ENCODE results near the gene NPAS2. TPM values are rescaled to one million over a fixed set of nuclear protein-coding genes. Genes with fewer than 3 reads are reported as not detected.

Gene NPAS2
- total RNA-seq, 1 donor = 8.7 TPM

- H3K9me3 ChIP-seq (ENCODE audit: low read depth, low read length) = no peaks in the 10 kb centered on the region
- H3K27me3 ChIP-seq (ENCODE audit: insufficient read depth, low read length) = no peaks in the 10 kb centered on the region
- peak; percentile 43 for DNase-seq (ENCODE audit: insufficient read length, low spot score, missing footprints)
- H3K79me2 ChIP-seq (ENCODE audit: insufficient read depth, low read length) = no peaks in the 10 kb centered on the region
- no peaks in the 10 kb centered on the region for H4K20me1 ChIP-seq (ENCODE audit: insufficient read depth, low read length)
- H3K27ac ChIP-seq (ENCODE audit: low read depth, low read length) = no peak overlapping the region
- no peaks in the 10 kb centered on the region for H3K36me3 ChIP-seq (ENCODE audit: insufficient read depth, low read length)
- H3K4me1 ChIP-seq (ENCODE audit: insufficient read depth, low read length) = peaks cover 14% of the 10 kb centered on the region
- no peak overlapping the region for H3K4me2 ChIP-seq (ENCODE audit: insufficient read depth, low read length)
- TF ChIP-seq CTCF (IDR thresholded peaks at IDR 0.05; ENCODE audit: extremely low read depth, low read depth, low read length) = no peak
- H3K4me3 ChIP-seq (ENCODE audit: insufficient read depth, low read length) = no peak overlapping the region
- no peak overlapping the region for H2AFZ ChIP-seq (ENCODE audit: low read length)
Measured at GRCh38 chr2:100939445-100939844, 119.5 kb downstream of the NPAS2 start.

GRCh38 chr2:100940240-100940639, 120.3 kb downstream of the NPAS2 start:
- Histone ChIP-seq H4K20me1 (ENCODE audit: insufficient read depth, low read length) (no peaks in the 10 kb centered on the region), H3K4me2 (ENCODE audit: insufficient read depth, low read length) (no peak overlapping the region), H3K27ac (ENCODE audit: low read depth, low read length) (no peak overlapping the region), H3K4me3 (ENCODE audit: insufficient read depth, low read length) (no peak overlapping the region), H2AFZ (ENCODE audit: low read length) (no peak overlapping the region), H3K4me1 (ENCODE audit: insufficient read depth, low read length) (peaks cover 8% of the 10 kb centered on the region), H3K79me2 (ENCODE audit: insufficient read depth, low read length) (no peaks in the 10 kb centered on the region), H3K36me3 (ENCODE audit: insufficient read depth, low read length) (no peaks in the 10 kb centered on the region), H3K9me3 (ENCODE audit: low read depth, low read length) (no peaks in the 10 kb centered on the region), H3K27me3 (ENCODE audit: insufficient read depth, low read length) (no peaks in the 10 kb centered on the region)
- DNase-seq (ENCODE audit: insufficient read length, low spot score, missing footprints) = no peak
- TF ChIP-seq CTCF (IDR thresholded peaks at IDR 0.05; ENCODE audit: extremely low read depth, low read depth, low read length) = no peak

DNA sequence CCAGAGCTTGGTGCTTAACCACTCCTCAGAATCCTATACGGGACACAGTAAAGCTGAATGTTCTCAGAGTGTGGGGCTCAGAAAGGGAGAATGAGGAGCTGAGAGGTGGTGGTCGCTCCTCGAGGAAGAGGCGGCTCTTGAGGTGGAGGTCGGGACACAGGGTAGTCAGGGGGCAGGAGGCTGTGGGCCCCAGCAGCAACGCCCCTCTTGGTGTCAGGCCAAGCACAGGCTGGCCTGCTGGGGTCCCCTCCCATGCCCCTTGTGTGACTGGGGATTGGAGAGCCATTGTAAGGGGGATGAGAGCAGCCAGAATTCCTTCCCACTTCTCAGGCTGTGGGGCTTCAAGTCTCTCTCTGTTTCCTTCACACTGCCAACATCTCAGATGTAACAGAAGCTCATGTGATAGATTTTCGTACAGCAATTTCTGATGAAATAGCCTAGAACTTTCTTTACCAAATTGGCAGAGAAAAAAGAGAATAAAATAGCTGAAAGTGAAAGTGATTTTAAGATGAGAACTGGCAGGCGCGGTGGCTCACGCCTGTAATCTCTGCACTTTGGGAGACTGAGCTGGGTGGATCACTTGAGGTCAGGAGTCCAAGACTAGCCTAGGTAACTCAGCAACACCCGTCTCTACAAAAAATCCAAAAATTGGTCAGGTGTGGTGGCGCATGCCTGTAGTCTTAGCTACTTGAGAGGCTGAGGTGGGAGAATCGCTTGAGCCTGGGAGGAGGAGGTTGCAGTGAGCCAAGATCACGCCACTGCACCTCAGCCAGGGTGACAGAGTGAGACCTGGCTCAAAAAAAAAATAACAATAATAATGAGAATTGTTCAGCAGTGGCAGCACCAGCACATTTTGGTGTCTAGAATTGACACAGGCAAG, 121.1 kb downstream of the NPAS2 start:
- Histone ChIP-seq H3K36me3 (ENCODE audit: insufficient read depth, low read length) (no peaks in the 10 kb centered on the region), H4K20me1 (ENCODE audit: insufficient read depth, low read length) (no peaks in the 10 kb centered on the region), H3K79me2 (ENCODE audit: insufficient read depth, low read length) (no peaks in the 10 kb centered on the region), H3K9me3 (ENCODE audit: low read depth, low read length) (no peaks in the 10 kb centered on the region), H3K27ac (ENCODE audit: low read depth, low read length) (no peak overlapping the region), H3K4me1 (ENCODE audit: insufficient read depth, low read length) (peaks cover 2% of the 10 kb centered on the region), H2AFZ (ENCODE audit: low read length) (no peak overlapping the region), H3K4me2 (ENCODE audit: insufficient read depth, low read length) (no peak overlapping the region), H3K4me3 (ENCODE audit: insufficient read depth, low read length) (no peak overlapping the region), H3K27me3 (ENCODE audit: insufficient read depth, low read length) (no peaks in the 10 kb centered on the region)
- no peak for DNase-seq (ENCODE audit: insufficient read length, low spot score, missing footprints)
- TF ChIP-seq CTCF (IDR thresholded peaks at IDR 0.05; ENCODE audit: extremely low read depth, low read depth, low read length) = no peak

DNA sequence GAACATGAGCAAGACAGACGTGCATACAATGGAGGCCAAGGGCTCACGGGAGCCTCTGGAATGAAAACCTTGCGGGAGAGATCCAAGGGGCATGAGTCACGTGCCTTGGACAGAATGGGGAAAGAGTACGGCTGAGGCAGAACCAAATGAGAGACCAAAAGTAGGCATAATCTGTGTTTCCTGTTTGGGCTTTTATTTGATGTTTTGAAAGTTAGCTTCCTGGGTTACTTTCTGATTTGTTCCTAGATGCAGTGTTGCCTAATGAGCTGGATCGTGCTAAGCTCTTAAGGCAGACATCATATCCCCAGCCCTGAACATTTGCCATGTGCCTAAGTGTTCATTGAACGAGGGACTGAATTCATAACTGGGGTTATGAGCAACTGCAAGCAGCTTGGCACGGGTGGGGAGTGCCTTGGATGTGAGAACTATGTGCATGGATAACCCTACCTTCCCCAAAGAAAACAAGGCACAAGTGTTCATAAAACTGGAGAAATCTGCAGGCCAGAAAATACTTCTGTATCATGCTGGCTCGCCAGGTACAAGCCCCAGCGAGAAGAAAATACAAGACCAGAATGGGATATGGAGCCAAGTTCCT, 121.8 kb downstream of the NPAS2 start:
- peak overlapping the region; percentile 4 for H2AFZ ChIP-seq (ENCODE audit: low read length)
- no peaks in the 10 kb centered on the region for H3K36me3 ChIP-seq (ENCODE audit: insufficient read depth, low read length)
- no peak overlapping the region for H3K4me3 ChIP-seq (ENCODE audit: insufficient read depth, low read length)
- H3K4me1 ChIP-seq (ENCODE audit: insufficient read depth, low read length) = peaks cover 2% of the 10 kb centered on the region
- H3K27me3 ChIP-seq (ENCODE audit: insufficient read depth, low read length) = no peaks in the 10 kb centered on the region
- no peak overlapping the region for H3K4me2 ChIP-seq (ENCODE audit: insufficient read depth, low read length)
- H4K20me1 ChIP-seq (ENCODE audit: insufficient read depth, low read length) = no peaks in the 10 kb centered on the region
- no peak for DNase-seq (ENCODE audit: insufficient read length, low spot score, missing footprints)
- no peak for TF ChIP-seq CTCF (IDR thresholded peaks at IDR 0.05; ENCODE audit: extremely low read depth, low read depth, low read length)
- H3K79me2 ChIP-seq (ENCODE audit: insufficient read depth, low read length) = no peaks in the 10 kb centered on the region
- no peak overlapping the region for H3K27ac ChIP-seq (ENCODE audit: low read depth, low read length)
- no peaks in the 10 kb centered on the region for H3K9me3 ChIP-seq (ENCODE audit: low read depth, low read length)

Data from osteoblast (primary cell).